ENCODE data around the gene SEPHS1. TPM values are rescaled to one million over a fixed set of nuclear protein-coding genes. Genes with fewer than 3 reads are reported as not detected.

SEPHS1 gene, protein sequence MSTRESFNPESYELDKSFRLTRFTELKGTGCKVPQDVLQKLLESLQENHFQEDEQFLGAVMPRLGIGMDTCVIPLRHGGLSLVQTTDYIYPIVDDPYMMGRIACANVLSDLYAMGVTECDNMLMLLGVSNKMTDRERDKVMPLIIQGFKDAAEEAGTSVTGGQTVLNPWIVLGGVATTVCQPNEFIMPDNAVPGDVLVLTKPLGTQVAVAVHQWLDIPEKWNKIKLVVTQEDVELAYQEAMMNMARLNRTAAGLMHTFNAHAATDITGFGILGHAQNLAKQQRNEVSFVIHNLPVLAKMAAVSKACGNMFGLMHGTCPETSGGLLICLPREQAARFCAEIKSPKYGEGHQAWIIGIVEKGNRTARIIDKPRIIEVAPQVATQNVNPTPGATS
- 50.1 TPM for total RNA-seq

GRCh38 chr10:13348216-13349017 lies at the start of gene SEPHS1:
SEPHS1 (minus strand) TSS chr10:13348293; CDS start chr10:13344950, 3,343 bp downstream.

DNA sequence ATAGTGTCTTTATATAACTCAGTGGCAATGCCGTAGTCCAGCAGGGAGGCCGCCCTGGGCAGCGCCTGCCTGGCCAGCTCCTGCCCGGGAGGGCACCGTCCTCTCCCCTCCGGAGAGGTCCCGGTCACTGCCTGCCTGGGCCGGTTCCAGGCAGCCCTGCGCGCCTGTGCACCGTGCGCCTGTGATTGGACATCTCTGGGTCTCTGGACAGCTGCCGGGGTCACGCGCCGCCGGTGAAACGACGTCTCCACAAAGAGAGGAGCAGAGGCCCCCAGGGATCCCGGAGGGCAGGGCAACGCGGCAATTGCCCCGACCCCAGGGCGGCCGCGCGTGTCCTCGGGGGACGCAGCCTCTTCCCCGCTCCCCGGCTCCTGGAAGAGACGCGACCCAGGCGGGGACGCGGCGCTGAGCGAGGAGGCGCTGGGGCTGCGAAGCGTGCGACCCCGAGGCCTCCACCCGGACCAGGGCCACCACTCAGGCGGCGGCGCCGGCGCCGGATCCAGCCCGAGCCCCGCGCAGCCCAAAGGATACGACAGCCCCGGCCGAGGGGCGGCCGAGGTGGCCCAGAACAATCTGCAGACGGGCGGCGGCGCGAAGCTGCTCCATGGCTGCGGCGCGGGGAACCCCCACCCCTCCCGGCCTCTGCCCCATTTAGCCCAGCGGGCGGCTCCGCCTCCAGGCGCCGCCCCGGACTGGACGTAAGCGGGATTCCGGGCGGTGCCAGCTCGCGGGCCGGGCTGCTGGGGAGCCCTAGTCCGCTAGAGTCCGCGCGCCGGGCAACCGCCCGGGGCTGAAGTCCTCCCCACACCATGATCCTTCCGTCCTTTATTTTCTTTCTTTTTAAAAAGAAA lies 48.4 kb downstream of the SEPHS1 start, which contains the start of gene PHYH:
Gene PHYH (minus strand): TSS at position 628 of the 851 bp plus-strand sequence. CDS start 22 bp downstream, at position 606.

Other genes starting within 250 kb of the SEPHS1 start
- 70.1 TPM for gene OPTN, start 248.1 kb downstream of the SEPHS1 start, total RNA-seq
- 5.0 TPM for gene MCM10, start 186.7 kb downstream of the SEPHS1 start, total RNA-seq
- not detected for gene UCMA, start 113.9 kb downstream of the SEPHS1 start, total RNA-seq
- 11.0 TPM for gene PHYH, start 48.2 kb downstream of the SEPHS1 start, total RNA-seq
- 14.4 TPM for gene BEND7, start 180.7 kb upstream of the SEPHS1 start, total RNA-seq
- 45.4 TPM for gene PRPF18, start 238.7 kb upstream of the SEPHS1 start, total RNA-seq

Data from parietal lobe (tissue), 1 donor.